ENCODE data around the gene GLYATL2. TPM values are rescaled to one million over a fixed set of nuclear protein-coding genes. Genes with fewer than 3 reads are reported as not detected.

Gene GLYATL2
- total and polyA plus RNA-seq, 10 of the 15 experiments (the other 5 are each of a cell fraction or from before 2014, with no cell fraction given) = 0.13 to 0.97 (median 0.49) TPM

DNA sequence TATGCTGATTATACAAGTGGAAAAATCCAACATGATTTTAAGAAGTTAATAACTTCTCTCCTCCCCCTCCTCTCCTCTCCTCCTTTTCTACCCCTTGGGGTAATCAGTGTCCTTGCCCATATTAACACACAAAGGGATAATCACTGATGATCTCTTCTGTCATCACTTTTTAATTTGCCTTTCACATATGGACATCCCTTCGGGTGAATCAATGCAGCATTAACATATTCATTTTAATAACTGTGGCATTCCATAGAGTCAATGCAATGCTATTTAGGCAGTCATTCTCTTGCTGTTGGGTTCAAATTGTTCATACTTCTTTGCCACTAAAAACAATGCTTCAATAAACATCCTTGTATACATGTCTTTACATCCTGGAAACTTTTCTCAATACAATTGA, 42.9 kb upstream of the GLYATL2 start:
- TF ChIP-seq BMI1 (IDR thresholded peaks at IDR 0.05; ENCODE audit: borderline replicate concordance) (no peak), MTA3 (IDR thresholded peaks at IDR 0.05; ENCODE audit: borderline replicate concordance, low read length) (no peak), EGR1 (IDR thresholded peaks at IDR 0.05; ENCODE audit: borderline replicate concordance in 1 of 2, low read depth in 2 of 2, low read length in 2 of 2) (no peak), IKZF2 (IDR thresholded peaks at IDR 0.05) (no peak), SMC3 (IDR thresholded peaks at IDR 0.05; ENCODE audit: borderline replicate concordance, low read length) (no peak), FOS (IDR thresholded peaks at IDR 0.05; ENCODE audit: borderline replicate concordance, extremely low read depth, insufficient read length) (no peak), MYB (IDR thresholded peaks at IDR 0.05; ENCODE audit: borderline replicate concordance, low read depth, low read length) (no peak), HDAC2 (IDR thresholded peaks at IDR 0.05) (no peak), SIN3A (IDR thresholded peaks at IDR 0.05; ENCODE audit: low read depth, low read length) (no peak), SREBF2 (IDR thresholded peaks at IDR 0.05; ENCODE audit: low read length) (no peak), TCF3 (IDR thresholded peaks at IDR 0.05; ENCODE audit: borderline replicate concordance, insufficient read depth, low read depth, low read length) (no peak), NFYA (IDR thresholded peaks at IDR 0.05; ENCODE audit: borderline replicate concordance, low read depth, low read length) (no peak), RBBP5 (conservative IDR thresholded peaks at IDR 0.05) (no peak)
- no peaks in the 10 kb centered on the region for H3K9me3 ChIP-seq (replicated peaks; ENCODE audit: control insufficient read depth, insufficient read depth, low read length)
- no peak overlapping the region for H3K4me3 ChIP-seq
- ChIA-PET POLR2A (no interaction called here), CTCF (no interaction called here), RAD21 (ENCODE audit: unreplicated experiment) (no interaction called here), SMC1A (ENCODE audit: uncharacterized antibody, unreplicated experiment) (no interaction called here)
- H4K20me1 ChIP-seq (ENCODE audit: control insufficient read depth, insufficient read depth) = no peaks in the 10 kb centered on the region
- intact Hi-C loops (cut with micrococcal nuclease; ENCODE audit: unreplicated experiment) = no loop called here
- ATAC-seq (no peak), FAIRE-seq (no peak), DNase-seq (ENCODE audit: low read depth, low spot score) (no peak)
- no peak overlapping the region for H3K27ac ChIP-seq (ENCODE audit: control insufficient read depth, insufficient read depth)
- in situ Hi-C loops (cut with MboI) = no loop called here
- no peaks in the 10 kb centered on the region for H3K79me2 ChIP-seq (ENCODE audit: control insufficient read depth, insufficient read depth, low read length)
- WGBS (ENCODE audit: insufficient coverage, insufficient replicate concordance, low lambda C conversion rate, missing lambda C conversion rate) = 0% methylated on average over 1 of the region's 1 CpG
- no peak overlapping the region for H3K4me2 ChIP-seq (ENCODE audit: control insufficient read depth, insufficient read depth)
- H3K4me1 ChIP-seq (ENCODE audit: control insufficient read depth, insufficient read depth, low read length) = no peaks in the 10 kb centered on the region
- BruUV-seq (replicated peaks) = no TSS peak
- H3K36me3 ChIP-seq (ENCODE audit: control insufficient read depth in 2 of 2, insufficient read depth in 2 of 2, low read length in 1 of 2) = no peaks in the 10 kb centered on the region
- H3K9ac ChIP-seq (ENCODE audit: control insufficient read depth, insufficient read depth, low read length) = no peak overlapping the region
- H2AFZ ChIP-seq (ENCODE audit: control insufficient read depth, low read depth, low read length) = no peak overlapping the region
- no peaks in the 10 kb centered on the region for H3K27me3 ChIP-seq (replicated peaks in 1 of 2; ENCODE audit: control insufficient read depth in 2 of 2, insufficient read depth in 2 of 2, low read length in 1 of 2)

Data from GM12878 (cell line).